Measurements from ENCODE around the gene ALG5. TPM values are rescaled to one million over a fixed set of nuclear protein-coding genes. Genes with fewer than 3 reads are reported as not detected.

The ALG5 gene
- total RNA-seq, 1 experiment from 2014 or later = 32.2 TPM

DNA sequence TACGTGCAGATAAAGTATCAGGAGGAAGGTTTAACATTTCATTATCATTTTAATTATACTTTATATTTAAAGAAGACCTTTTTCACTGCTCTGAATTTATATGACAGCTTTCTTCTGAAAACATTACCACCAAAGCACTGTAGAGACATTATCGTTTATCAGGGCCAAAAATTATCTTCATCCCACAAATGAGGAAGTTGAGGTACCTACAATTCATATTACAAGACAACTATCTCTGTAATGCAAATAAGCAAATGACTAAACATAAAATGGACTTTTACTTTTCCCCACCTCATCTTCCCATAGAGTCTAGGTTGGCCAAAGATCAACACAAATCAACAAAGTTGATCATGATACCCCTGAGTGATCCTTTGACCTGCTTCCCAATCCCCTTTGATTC, 48.2 kb downstream of the ALG5 start:
- peaks cover 5 to 10% of the 10 kb centered on the region in 2 experiments; a peak in 2 of 4 replicates for H3K36me3 ChIP-seq (ENCODE audit: control insufficient read depth in 1 of 2, insufficient read depth in 2 of 2, low read length in 2 of 2)
- POLR2A ChIA-PET = no interaction called here
- H3K27me3 ChIP-seq (ENCODE audit: insufficient read depth, low read length) = no peaks in the 10 kb centered on the region
- ATAC-seq = no peak
- H3K4me3 ChIP-seq (replicated peaks in 1 of 2; ENCODE audit: low read depth in 1 of 2, low read length in 2 of 2) = no peak overlapping the region
- RAD21 ChIA-PET (ENCODE audit: low non-redundant PET in 1 of 2, low total read pairs in 2 of 2, uncharacterized antibody in 2 of 2, unreplicated experiment in 2 of 2) = no interaction called here
- no peaks in the 10 kb centered on the region for H4K20me1 ChIP-seq (ENCODE audit: insufficient read depth)
- no peaks in the 10 kb centered on the region; the same call in 1 of the 2 replicates for H3K79me2 ChIP-seq (ENCODE audit: insufficient read depth, low read length)
- CTCF ChIA-PET = no interaction called here
- no peak for DNase-seq (ENCODE audit: low read depth, low spot score)
- no peaks in the 10 kb centered on the region for H3K9me3 ChIP-seq (ENCODE audit: control insufficient read depth in 1 of 2, insufficient read depth in 1 of 2, low read depth in 1 of 2, low read length in 2 of 2)
- intact Hi-C loops (cut with micrococcal nuclease) = no loop called here
- TF ChIP-seq CBX3 (IDR thresholded peaks at IDR 0.05; ENCODE audit: low read depth) = no peak
- no peak for TF ChIP-seq RAD21 (IDR thresholded peaks at IDR 0.05; ENCODE audit: low read depth)
- TF ChIP-seq SP1 (IDR thresholded peaks at IDR 0.05; ENCODE audit: low read depth) = no peak
- TF ChIP-seq, protein P1, sequence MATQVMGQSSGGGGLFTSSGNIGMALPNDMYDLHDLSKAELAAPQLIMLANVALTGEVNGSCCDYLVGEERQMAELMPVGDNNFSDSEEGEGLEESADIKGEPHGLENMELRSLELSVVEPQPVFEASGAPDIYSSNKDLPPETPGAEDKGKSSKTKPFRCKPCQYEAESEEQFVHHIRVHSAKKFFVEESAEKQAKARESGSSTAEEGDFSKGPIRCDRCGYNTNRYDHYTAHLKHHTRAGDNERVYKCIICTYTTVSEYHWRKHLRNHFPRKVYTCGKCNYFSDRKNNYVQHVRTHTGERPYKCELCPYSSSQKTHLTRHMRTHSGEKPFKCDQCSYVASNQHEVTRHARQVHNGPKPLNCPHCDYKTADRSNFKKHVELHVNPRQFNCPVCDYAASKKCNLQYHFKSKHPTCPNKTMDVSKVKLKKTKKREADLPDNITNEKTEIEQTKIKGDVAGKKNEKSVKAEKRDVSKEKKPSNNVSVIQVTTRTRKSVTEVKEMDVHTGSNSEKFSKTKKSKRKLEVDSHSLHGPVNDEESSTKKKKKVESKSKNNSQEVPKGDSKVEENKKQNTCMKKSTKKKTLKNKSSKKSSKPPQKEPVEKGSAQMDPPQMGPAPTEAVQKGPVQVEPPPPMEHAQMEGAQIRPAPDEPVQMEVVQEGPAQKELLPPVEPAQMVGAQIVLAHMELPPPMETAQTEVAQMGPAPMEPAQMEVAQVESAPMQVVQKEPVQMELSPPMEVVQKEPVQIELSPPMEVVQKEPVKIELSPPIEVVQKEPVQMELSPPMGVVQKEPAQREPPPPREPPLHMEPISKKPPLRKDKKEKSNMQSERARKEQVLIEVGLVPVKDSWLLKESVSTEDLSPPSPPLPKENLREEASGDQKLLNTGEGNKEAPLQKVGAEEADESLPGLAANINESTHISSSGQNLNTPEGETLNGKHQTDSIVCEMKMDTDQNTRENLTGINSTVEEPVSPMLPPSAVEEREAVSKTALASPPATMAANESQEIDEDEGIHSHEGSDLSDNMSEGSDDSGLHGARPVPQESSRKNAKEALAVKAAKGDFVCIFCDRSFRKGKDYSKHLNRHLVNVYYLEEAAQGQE (IDR thresholded peaks at IDR 0.05; ENCODE audit: low read depth) = no peak
- TF ChIP-seq EZH2phosphoT487 (IDR thresholded peaks at IDR 0.05; ENCODE audit: borderline replicate concordance) = no peak
- no peak for TF ChIP-seq ZBTB33 (IDR thresholded peaks at IDR 0.05; ENCODE audit: extremely low read depth, insufficient replicate concordance, low read length)
- no peak for TF ChIP-seq JUND (IDR thresholded peaks at IDR 0.05)
- TF ChIP-seq ATF3 (IDR thresholded peaks at IDR 0.05) = no peak
- TF ChIP-seq POLR2AphosphoS5 (IDR thresholded peaks at IDR 0.05; ENCODE audit: low read depth, low read length) = no peak
- no peak for TF ChIP-seq TCF7L2 (IDR thresholded peaks at IDR 0.05; ENCODE audit: borderline replicate concordance, extremely low read depth, insufficient read depth, insufficient read length)
- H3K27ac ChIP-seq (ENCODE audit: low read depth, low read length) = no peak overlapping the region
- H3K9ac ChIP-seq (ENCODE audit: low read length) = no peak overlapping the region
- H3K4me1 ChIP-seq (ENCODE audit: control insufficient read depth in 1 of 2, insufficient read depth in 2 of 2, low read length in 2 of 2) = no peaks in the 10 kb centered on the region
- no TSS peak for BruUV-seq (replicated peaks)
- no peaks in the 10 kb centered on the region for H3K9me2 ChIP-seq (ENCODE audit: insufficient read depth)
- H3K4me2 ChIP-seq (ENCODE audit: low read length) = no peak overlapping the region
- no peak overlapping the region for H2AFZ ChIP-seq (ENCODE audit: low read depth, low read length, poor library complexity, severe bottlenecking)
